Head of caudate nucleus (tissue), 42 donors: ENCODE measurements around the gene CACNA1I.

ENCODE experiments used
- DNase-seq, 42 donors: peaks; one replicate each; pipeline versions ENCODE4 v3.0.0 to v3.0.0-alpha.2; 2020 to 2021; ENCODE audit warnings: mixed read lengths in 7 of 42
- intact Hi-C: fragments of 100-400 bp; cut with DNase I; formaldehyde crosslinking; loops from one replicate; pipeline ENCODE4 v1.15.0; 2022

CACNA1I gene

GRCh38 chr22:39677967-39678366, 107.4 kb downstream of the CACNA1I start:
- DNase-seq, result no peak
- intact Hi-C loops, result no loop called here

GRCh38 chr22:39678862-39679490, 108.4 kb downstream of the CACNA1I start:
- DNase-seq, result no peak
- intact Hi-C loops, result no loop called here

- intact Hi-C loops, result no loop called here
- no peak for DNase-seq
Observed at GRCh38 chr22:39679652-39680051, 109.1 kb downstream of the CACNA1I start.

- intact Hi-C loops, result no loop called here
- no peak for DNase-seq
Observed at GRCh38 chr22:39680486-39680885, 109.9 kb downstream of the CACNA1I start.

- intact Hi-C loops, result no loop called here
- DNase-seq, result no peak
Observed at GRCh38 chr22:39681038-39681861, 110.7 kb downstream of the CACNA1I start.

GRCh38 chr22:39682994-39683393, 112.4 kb downstream of the CACNA1I start:
- intact Hi-C loops, result no loop called here
- DNase-seq, result no peak

GRCh38 chr22:39683639-39684038, 113.1 kb downstream of the CACNA1I start:
- no peak for DNase-seq
- intact Hi-C loops, result no loop called here

- DNase-seq, result no peak
- intact Hi-C loops, result no loop called here
Observed at GRCh38 chr22:39684702-39685281, 114.2 kb downstream of the CACNA1I start.

GRCh38 chr22:39685336-39686177, 115.0 kb downstream of the CACNA1I start:
- intact Hi-C loops, result no loop called here
- no peak for DNase-seq

- intact Hi-C loops, result no loop called here
- DNase-seq, result no peak
Observed at GRCh38 chr22:39686178-39686620, 115.6 kb downstream of the CACNA1I start.

- DNase-seq, result peak in 14 of 42 donors; percentile 9 to 62 (median 30)
- intact Hi-C loops, result no loop called here
Observed at GRCh38 chr22:39686776-39687525, 116.4 kb downstream of the CACNA1I start.

- intact Hi-C loops, result no loop called here
Observed at GRCh38 chr22:39688186-39688785, 117.7 kb downstream of the CACNA1I start.

GRCh38 chr22:39689421-39689820, 118.9 kb downstream of the CACNA1I start:
- intact Hi-C loops, result no loop called here
- no peak for DNase-seq

More at GRCh38 chr22:39688186-39688785, 117.7 kb downstream of the CACNA1I start:
- DNase-seq, result no peak

- DNase-seq, result peak in 41 of 42 donors; percentile 11 to 80 (median 54)
- intact Hi-C loops, result no loop called here
Observed at GRCh38 chr22:39690881-39691605, 120.5 kb downstream of the CACNA1I start.

GRCh38 chr22:39693943-39694500, 123.5 kb downstream of the CACNA1I start:
- intact Hi-C loops, result no loop called here
- no peak for DNase-seq

GRCh38 chr22:39697790-39698430, 127.4 kb downstream of the CACNA1I start:
- intact Hi-C loops, result no loop called here
- DNase-seq, result no peak
